Measurements from ENCODE around the gene KLK15.

Gene KLK15

DNA sequence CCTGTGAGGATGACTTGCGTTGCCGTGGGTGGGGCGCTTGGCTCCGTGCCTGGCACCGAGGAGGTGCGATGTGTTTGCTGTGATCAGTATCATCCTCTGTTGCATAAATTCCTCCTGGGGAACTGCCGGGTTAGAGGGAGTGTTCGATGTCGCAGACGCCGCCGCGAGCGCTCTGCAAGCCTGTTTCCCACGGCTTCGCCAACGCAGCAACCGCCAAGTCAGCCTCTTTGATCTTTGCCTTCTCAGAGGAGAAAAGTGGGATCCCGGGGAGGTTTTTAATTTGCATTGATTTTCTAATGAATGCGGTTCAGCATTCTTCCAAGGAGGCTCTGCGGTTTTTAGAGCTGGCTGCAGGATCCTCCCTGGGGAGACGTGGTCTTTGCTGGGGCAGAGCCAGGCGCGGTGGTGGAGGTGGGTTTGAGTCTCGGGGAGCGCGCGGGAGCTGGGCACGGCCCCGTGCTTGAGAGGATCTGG, 55.5 kb downstream of the KLK15 start:
- Histone ChIP-seq H3K4me3 (ENCODE audit: low read depth in 1 of 2, low read length in 2 of 2) (no peak overlapping the region), H3K27me3 (ENCODE audit: control insufficient read depth in 1 of 2, insufficient read depth in 2 of 2, low read length in 2 of 2) (peaks cover 32 to 50% of the 10 kb centered on the region in 2 donors), H3K36me3 (ENCODE audit: insufficient read depth, low read length) (no peaks in the 10 kb centered on the region), H3K9me3 (ENCODE audit: low read length) (no peaks in the 10 kb centered on the region), H3K4me1 (ENCODE audit: insufficient read depth, low read length) (no peaks in the 10 kb centered on the region), H3K27ac (ENCODE audit: low read depth, low read length) (no peak overlapping the region), H3K9ac (ENCODE audit: low read length) (no peak overlapping the region)

DNA sequence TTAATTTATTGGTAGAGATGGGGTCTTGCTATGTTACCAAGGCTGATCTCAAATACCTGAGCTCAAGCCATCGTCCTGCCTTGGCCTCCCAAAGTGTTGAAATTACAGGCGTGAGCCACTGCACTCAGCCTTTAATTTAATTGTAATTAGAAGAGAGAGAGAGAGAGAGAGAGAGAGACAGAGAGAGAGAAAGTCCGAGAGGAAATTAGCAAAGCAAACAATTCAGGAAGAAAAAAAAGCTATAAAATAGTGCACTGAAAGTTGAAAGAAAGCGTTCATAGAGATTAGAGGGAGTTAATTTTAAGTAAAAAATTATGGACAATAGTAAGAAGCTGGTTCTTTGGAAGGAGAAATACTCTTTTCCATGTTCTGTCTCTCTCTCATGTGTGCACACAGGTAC, 56.1 kb downstream of the KLK15 start:
- no peaks in the 10 kb centered on the region for H3K4me1 ChIP-seq (ENCODE audit: insufficient read depth, low read length)
- H3K4me3 ChIP-seq (ENCODE audit: low read depth in 1 of 2, low read length in 2 of 2) = no peak overlapping the region
- H3K9me3 ChIP-seq (ENCODE audit: low read length) = peaks cover 3% of the 10 kb centered on the region
- H3K36me3 ChIP-seq (ENCODE audit: insufficient read depth, low read length) = no peaks in the 10 kb centered on the region
- no peak overlapping the region for H3K9ac ChIP-seq (ENCODE audit: low read length)
- no peak overlapping the region for H3K27ac ChIP-seq (ENCODE audit: low read depth, low read length)
- peaks cover 32 to 52% of the 10 kb centered on the region in 2 donors for H3K27me3 ChIP-seq (ENCODE audit: control insufficient read depth in 1 of 2, insufficient read depth in 2 of 2, low read length in 2 of 2)

DNA sequence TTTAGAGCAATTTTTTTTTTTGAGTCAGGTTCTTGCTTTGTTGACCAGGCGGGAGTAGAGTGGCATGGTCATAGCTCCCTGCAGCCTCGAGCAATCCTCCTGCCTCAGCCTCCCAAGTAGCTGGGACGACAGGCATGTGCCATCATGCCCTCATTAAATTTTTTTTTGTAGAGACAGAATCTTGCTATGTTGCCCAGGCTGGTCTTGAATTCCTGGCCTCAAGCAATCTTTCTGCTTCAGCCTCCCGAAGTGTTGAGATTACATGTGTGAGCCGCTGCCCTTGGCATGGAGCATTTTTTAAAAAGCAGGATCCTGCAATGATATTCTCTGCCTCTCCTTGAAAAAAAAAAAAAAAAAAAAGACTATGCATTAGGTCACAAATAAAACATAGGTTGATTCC, 57.2 kb downstream of the KLK15 start:
- H3K36me3 ChIP-seq (ENCODE audit: insufficient read depth, low read length) = no peaks in the 10 kb centered on the region
- no peak overlapping the region for H3K27ac ChIP-seq (ENCODE audit: low read depth, low read length)
- no peaks in the 10 kb centered on the region for H3K4me1 ChIP-seq (ENCODE audit: insufficient read depth, low read length)
- no peak overlapping the region for H3K9ac ChIP-seq (ENCODE audit: low read length)
- peaks cover 32 to 49% of the 10 kb centered on the region in 2 donors for H3K27me3 ChIP-seq (ENCODE audit: control insufficient read depth in 1 of 2, insufficient read depth in 2 of 2, low read length in 2 of 2)
- no peak overlapping the region for H3K4me3 ChIP-seq (ENCODE audit: low read depth in 1 of 2, low read length in 2 of 2)
- peaks cover 4% of the 10 kb centered on the region for H3K9me3 ChIP-seq (ENCODE audit: low read length)

Data from muscle layer of colon (tissue), 2 donors.